Kasumi-1 (cell line): ENCODE results near the gene CRACR2B.
A peak's percentile ranks its signal among the peaks of the same experiment; 100 is the strongest.

Experiments used
- DNase-seq, 2 experiments: peaks; one replicate each; lab custom pipeline; 2025; lab: John Stamatoyannopoulos, UW

CRACR2B gene

DNA sequence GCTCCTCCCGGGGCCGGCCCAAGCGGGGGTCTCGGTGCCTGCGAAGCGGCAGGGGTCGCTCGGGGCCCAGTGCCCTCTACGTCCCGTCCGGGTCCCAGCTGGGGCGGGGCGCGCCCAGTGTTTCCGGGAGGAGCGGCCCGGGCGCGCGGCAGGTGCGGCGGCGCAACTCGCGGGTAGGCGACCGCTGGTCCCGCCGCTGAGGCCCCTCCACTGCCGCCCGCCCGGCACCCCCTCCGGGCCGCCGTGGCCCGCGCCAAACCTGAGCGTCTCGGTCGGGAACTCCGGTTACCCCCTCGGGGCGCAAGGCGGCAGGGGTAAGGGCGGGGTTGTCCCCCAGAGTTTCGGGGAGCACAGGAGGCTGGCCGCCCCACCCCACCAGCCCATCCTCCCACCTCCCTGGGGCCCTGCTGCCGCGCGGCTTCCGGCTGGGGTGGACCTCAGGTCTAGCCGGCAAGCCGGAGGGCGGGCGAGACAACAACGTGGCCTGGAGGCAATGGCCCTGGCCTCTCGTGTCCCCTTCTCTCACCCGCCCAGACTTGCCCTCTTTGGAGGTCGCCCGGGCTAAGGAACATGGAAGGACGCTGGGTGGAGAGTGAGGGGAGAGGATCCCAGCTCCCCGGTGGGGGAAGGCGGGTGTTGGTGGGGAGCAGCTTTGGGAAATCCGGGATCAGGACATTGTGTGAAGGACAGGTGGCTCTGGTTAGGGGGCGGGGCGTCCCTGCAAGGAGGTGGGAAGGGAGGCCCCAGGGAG lies 398 bp upstream of the CRACR2B start:
- DNase-seq, result no peak

DNA sequence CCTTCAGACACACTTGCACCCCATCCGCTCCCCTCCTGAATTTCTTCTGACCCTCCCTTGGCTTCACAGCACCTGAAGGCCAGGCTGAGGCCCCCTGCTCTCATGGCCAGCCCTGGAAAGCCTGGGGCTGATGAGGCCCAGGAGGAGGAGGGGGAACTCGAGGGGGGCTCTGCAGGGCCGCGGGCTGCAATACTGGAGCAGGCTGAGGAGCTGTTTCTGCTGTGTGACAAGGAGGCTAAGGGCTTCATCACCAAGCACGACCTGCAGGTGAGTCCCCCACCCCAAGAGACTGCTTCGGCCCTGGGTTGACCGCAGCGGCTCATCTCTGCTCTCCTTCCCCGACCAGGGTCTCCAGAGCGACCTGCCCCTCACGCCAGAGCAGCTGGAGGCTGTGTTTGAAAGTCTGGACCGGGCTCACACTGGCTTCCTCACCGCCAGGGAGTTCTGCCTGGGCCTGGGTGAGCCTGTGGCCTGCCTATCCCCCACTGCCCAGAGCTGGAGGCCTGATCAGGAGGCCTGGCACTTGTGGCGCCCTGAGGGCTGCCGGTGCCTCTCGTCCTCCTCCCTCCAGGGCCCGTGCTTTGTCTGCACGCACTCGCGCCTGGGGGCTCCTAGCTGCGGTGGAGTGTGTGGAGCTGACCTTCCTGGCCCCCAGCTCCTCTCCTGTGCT lies 922 bp downstream of the CRACR2B start:
- DNase-seq, result no peak

DNA sequence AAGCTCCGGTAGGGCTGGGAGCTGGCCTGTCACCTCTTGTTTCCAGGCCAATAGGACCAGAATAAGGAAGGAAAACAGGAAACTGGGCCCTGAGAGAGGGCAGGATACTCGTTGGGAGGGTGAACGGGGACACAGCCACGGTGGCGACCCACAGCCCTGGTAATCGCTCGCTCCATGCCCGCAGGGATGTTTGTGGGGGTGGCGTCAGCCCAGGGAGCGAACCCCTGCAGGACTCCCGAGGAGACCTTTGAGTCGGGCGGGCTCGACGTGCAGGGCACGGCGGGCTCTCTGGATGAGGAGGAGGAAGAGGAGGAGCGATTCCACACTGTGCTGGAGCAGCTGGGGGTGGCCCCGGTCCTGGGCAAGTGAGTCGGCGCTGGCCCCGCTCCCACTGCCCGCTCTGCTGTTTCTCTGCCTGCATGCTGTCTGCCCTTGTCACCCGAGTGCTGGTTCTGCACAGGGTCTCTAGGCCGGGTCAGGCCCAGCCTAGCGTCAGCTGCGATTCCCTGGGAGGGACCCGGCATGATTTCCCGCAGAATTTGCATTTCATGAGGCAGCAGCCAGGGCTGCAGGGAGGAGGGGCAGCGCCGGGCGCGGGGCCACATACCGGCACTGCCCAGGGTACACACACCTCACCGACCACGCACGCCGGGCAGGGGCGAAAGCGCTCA lies 1.6 kb downstream of the CRACR2B start:
- DNase-seq, result no peak

DNA sequence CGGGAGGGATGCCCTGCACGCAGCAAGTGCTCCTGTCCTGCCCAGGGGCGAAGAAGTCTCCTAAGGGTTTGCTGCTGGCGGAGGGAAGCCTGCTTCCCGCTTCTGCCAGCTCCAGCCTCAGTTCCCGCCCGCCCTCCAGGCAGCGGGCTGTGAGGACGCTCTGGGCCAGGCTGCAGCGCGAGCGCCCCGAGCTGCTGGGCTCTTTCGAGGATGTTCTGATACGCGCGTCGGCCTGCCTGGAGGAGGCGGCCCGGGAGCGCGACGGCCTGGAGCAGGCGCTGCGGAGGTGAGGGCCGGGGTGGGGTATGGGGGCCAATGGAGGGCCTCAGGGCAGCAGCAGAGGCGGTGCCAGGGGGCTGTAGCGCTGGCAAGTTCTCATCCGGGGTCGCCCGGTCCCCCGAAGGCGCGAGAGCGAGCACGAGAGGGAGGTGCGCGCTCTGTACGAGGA lies 2.2 kb downstream of the CRACR2B start:
- no peak for DNase-seq

DNA sequence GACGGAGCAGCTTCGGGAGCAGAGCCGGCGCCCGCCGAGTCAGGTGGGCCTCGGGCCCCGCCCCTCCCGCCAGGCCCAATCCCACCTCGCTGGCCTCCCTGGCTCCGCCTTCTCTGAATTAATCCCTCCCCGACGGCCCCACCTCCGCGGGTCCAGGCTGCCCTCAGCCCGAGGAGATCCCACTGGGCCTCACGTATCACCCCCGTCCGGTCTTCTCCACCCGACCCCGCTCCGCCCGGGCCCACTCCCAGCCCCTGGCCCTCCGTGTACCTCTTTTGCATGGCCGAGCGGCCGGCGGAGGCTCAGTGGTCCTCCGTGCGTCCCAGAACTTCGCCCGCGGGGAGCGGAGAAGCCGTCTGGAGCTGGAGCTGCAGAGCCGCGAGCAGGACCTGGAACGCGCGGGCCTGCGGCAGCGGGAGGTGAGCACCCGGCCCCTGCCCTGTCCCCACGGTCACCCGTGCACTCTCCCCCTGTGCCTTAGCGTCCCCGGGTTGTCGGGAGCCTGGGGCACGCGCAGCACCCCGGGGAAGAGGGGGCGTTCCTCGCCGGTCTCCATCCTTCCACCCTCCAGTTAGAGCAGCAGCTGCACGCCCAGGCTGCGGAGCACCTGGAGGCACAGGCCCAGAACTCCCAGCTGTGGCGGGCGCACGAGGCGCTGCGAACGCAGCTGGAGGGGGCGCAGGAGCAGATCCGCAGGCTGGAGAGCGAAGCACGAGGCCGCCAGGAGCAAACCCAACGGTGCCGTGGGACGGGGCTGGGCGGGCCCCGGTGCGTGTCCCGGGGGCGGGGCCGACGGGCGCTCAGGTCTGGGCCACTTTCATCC lies 2.8 kb downstream of the CRACR2B start:
- DNase-seq, result peak; percentile 66

DNA sequence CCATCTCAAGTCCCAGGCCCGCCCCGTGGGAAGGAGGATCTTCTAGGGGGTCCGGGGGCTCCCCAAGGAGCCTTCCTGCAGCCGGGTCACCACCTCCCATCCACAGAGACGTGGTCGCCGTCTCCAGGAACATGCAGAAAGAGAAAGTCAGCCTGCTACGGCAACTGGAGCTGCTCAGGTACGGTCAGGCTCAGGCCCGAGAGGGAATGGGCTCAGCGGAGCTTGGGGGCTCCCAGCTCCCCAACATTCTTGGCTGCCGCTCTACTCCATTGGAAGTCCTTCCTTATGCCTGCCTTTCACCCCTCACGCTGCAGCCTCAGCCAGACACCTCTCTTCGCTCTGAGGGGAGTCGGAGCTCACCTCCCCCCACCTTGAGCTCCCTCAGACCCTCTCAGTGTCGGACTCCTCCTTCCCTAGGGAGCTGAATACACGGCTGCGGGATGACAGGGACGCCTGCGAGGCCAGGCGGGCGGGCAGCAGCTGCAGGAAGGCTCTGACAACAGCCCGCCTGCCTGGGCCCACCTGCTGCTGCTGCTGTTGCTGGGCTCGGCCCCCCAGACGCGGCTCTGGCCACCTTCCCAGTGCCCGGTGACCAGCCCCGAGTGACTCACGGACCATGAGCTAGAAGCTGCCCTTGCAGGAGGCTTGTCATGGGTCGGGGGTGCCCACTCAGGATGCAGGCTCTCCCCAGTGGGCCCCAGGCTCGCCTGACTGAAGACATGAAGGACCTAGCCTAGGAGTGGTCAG lies 3.6 kb downstream of the CRACR2B start:
- no peak for DNase-seq

DNA sequence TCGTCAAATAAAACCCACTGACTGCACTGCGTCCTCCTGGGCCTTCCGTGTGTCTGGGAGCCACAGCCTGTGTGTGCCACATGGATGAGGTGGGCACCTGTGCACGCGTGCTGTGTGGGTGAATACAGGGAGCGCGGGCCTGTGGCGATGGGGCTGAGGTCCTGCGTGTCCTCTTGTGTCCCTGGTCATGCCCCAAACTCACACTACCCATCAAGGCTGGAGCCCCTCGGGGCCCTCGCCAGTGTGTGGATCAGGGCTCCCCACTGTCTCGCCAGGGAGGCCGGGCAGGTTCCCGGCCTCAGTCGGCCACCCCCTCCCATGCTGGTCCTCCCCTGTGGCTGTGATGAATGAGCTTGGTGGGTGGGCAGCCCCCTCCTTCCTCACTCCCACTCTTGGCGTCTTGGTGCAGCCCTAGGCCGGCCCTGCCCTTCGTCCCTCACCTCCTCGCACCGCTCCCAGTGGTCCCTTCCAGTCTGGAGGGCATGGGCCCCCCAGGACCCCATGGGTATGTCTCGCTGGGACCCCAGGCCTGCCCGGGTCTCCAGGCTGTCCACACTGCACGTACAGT lies 4.3 kb downstream of the CRACR2B start:
- DNase-seq, result no peak

DNA sequence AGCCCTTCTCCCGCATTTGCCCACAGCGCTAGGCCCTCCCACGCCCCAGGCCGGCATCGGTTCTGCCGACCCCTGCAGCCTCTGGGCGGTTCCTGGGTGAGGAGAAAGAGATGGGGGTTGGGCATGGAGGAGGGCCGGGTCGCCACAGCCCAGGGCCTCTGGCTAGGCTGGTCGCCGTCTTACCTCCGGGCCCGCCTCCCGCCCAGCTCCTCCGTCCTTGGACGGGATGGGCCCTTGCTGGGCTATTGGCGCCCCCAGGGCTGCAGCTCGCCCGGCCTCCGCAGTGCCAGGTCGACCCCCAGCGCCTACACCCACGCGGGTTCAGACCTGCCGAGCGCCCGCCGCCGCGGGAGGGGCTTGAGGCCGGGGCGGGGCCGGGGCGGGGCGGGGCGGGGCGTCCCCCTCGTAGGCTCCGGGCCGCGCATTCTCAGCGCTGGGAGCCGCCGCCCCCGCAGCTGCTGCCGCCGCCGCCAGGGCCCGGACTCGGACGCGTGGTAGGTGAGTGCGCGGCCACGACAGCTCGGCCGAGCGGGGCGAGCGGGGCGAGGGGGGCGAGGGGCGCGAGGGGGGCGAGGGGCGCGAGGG lies 4.9 kb downstream of the CRACR2B start, which contains the start of gene CD151:
Gene CD151, plus strand, starts transcription at position 424 of the 585 bp plus-strand sequence. CDS start 3,118 bp downstream, outside the sequence.
- DNase-seq, result peak in 1 of 2 experiments; percentile 40

DNA sequence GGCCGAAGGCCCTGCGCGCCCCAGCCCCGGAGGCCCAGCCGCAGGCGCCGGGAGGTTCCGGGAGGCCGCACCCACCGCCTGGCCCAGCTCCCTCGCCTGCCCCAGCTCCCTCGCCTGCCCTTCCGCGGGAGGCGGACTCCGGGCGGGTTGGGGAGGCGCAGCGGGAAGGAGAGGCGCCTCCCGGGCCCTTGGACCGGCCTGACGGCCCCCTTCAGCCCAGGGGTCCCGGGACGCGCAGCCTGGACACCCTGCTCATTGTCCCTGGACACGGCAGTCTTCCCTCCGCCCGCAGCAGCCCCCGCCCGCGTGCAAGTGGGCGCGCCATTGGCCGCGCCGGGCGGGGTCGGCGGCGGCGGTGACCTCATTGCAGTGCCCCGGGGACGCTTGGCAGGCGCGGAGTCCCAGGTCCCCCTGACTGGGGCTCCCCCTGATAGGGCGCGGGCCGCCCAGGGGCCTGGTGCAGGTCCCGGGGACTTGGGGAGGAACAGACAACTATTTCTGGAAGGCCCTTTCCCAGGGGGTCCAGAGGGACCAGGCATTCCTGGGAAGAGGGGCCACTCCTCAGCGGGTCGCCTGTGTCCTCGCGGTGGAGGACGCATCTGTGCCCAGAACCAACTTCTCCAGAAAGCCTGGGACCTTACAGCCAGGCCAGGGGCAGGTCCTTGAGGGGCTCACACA lies 5.5 kb downstream of the CRACR2B start:
- DNase-seq, result peak in 1 of 2 experiments; percentile 24

DNA sequence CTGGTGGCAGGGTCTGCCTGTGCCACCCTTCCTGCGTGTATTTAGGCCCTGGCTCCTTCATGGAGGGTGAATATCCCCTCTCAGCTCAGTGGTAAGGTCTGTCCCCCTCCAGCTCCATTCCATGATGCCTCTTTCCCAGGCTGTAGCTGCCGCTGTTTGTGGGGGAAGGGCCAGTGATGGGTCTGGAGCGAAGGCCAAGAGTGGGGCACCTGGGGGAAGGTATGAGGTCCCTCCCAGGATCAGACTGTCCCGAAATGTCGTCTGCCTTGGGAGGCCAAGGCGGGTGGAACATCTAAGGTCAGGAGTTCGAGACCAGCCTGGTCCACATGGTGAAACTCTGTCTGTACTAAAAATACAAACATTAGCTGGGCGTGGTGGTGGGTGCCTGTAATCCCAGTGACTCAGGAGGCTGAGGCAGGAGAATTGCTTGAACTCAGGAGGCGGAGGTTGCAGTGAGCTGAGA lies 6.2 kb downstream of the CRACR2B start:
- DNase-seq, result no peak

DNA sequence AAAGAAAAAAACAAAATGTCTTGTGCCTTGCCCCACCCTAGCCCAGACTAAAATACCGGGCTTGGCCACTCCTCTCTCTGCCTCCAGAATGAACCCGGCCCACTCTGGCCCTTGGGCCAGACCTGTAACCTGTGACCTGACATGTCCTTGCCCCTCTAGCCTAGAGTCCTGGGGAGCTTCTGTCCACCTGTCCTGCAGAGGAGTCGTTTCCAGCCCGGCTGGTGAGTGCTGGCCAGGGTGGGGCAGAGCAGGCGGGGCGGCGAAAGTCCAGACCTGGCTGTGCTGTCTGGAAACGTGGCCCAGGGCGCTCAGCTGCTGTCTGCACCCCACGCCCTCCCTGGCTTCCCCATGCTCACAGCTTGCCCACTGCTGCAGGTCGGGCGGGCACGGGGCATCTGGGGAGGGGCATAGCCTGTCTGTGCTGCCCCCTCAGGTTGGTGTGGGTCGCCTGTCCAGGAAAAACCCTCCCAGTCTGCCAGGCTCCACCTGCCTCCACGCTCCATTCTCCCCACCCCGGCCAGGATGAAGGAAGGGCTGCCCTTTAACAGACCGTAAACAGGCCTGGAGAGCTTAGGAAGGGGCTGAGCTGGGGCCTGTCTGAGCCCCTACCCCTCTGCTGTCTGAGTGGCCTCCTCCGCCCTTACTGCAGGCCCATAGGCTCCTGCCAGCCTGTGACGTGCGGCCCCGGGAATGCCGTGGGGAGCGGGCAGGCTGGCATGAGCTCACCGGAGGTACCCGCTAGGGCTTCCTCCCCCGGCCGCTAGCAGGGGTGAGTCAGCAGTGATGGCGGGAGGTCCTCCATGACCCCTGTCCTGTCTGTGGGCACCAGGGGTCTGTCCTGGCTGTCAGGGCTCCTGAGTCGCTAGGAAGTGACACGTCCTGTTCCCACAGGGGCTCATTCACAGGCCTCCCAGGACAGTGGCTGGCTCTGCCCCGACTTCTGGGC lies 6.9 kb downstream of the CRACR2B start:
- DNase-seq, result no peak

DNA sequence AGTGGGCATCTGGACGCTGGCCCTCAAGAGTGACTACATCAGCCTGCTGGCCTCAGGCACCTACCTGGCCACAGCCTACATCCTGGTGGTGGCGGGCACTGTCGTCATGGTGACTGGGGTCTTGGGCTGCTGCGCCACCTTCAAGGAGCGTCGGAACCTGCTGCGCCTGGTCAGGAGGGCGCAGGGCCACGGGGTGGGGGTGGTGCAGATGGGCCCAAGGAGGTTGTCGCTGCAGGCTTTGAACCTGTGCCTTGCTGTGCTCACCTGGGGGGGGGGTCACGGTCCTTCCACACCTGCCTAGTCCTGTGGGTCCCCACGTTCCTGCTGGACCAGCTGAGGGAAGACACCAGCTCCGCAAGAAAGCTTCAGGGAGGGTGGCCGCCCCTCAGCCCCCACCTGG lies 8.6 kb downstream of the CRACR2B start:
- DNase-seq, result no peak

DNA sequence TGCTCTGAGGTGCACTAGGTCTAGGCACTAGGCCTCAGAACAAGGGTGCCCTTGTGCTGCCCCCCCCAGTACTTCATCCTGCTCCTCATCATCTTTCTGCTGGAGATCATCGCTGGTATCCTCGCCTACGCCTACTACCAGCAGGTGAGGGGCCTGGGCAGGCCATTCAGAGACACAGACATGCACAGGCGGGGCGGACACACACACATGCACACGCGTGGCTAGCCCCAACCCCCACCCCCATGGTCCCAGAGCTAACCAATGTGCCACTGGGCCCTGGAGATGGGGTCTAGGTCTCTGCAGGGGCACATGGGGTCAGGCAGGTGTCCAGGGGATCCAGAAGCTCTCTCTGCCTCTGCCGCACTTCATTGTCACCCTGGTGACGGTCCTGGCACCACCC lies 9.0 kb downstream of the CRACR2B start:
- no peak for DNase-seq

DNA sequence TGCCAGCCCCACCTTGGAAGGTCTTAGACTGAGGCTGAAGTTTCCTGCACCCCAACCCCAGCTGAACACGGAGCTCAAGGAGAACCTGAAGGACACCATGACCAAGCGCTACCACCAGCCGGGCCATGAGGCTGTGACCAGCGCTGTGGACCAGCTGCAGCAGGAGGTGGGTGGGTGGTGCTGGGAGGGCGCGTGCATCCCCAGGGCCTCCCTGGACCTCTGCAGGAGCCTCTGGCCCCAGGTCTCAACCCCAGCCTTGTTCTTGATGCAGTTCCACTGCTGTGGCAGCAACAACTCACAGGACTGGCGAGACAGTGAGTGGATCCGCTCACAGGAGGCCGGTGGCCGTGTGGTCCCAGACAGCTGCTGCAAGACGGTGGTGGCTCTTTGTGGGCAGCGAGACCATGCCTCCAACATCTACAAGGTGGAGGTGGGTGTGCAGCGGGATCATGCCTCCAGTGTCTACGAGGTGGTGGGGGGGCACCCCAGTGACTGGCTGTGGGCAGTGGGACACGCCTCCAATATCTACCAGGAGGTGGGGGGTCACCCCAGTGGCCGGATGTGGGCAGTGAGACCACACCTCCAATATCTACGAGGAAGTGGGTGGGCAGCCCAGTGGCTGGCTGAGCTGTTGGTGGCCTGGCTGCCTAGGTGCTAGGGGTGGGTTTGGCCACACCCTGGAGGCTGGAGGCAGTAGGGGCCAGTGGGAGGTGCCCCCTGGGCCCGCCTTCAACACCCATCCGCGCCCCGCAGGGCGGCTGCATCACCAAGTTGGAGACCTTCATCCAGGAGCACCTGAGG lies 9.7 kb downstream of the CRACR2B start:
- DNase-seq, result no peak

DNA sequence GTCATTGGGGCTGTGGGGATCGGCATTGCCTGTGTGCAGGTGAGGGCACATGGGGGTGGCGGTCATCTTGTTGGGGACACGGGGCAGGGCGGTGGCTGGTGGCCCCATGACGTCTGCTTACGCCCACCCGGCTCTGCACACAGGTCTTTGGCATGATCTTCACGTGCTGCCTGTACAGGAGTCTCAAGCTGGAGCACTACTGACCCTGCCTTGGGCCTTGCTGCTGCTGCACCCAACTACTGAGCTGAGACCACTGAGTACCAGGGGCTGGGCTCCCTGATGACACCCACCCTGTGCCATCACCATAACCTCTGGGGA lies 10.2 kb downstream of the CRACR2B start:
- DNase-seq, result no peak

DNA sequence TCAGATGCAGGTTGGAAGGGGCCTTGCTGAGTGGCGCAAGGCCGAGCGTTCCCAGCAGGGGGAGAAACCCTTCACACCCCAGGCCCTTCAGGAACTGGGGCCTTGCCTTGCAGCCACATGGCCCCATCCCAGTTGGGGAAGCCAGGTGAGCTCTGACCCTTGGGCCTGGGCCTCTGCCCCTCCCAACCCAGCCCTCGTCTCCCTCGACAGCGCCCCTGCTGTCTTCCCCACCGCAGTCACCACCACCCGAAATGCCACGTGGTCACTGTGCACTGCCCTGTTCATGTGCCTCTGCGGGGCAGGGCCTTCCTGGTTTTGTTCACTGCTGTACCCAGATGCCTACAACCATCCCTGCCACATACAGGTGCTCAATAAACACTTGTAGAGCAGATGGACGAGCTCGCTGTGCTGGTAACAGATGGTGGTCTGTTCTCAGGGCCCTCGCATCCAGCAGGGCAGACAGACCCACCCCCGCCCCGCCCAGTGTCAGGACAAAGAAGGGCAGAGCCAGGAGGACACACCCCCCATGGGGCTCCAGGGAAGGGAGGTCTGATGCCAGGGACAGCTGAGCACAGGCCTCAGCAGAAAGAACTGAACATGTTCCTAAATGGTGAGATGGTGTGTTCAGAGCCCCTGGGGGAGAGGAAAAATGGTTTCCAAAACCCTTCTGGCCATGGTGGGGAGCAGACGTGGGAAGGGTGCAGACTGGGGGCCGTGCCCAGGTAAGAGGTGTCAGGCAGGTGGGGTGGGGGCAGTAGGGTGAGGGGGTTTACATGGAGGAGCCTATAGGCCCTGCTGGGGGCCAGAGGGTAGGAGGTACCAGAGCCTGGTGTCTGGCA lies 10.9 kb downstream of the CRACR2B start:
- DNase-seq, result peak in 1 of 2 experiments; percentile 21

DNA sequence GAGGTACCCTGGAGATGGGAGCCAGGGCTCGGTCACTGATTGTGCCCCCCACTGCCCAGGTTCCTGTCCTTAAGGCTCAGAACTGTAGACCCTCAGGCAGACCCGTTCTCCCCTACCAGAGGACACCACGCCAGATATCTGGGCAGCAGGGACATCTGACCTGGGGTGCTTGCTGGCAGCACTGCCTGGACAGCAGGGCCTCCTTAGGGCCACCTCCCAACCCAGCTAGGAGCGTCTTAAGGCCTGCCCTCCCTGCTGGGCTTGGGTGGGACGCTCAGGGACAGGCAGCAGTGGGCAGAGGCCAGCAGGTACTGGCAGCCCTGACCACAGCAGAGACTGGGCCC lies 11.5 kb downstream of the CRACR2B start:
- DNase-seq, result no peak
